HG03469 (cell line): ENCODE results near the gene COG5.

Experiments
- ATAC-seq: cut with Tn5 transposase; IDR thresholded peaks from one replicate; pipeline ENCODE4 v1.9.1; 2021; ENCODE audit warnings: mild to moderate bottlenecking, moderate library complexity, moderate number of reproducible peaks; ENCODE audit not compliant: unreplicated experiment

The COG5 gene

GRCh38 chr7:107506674-107507339 is 56.9 kb downstream of the COG5 start:
- no peak for ATAC-seq

- no peak for ATAC-seq
These were observed 57.6 kb downstream of the COG5 start for GRCh38 chr7:107505997-107506673.

DNA sequence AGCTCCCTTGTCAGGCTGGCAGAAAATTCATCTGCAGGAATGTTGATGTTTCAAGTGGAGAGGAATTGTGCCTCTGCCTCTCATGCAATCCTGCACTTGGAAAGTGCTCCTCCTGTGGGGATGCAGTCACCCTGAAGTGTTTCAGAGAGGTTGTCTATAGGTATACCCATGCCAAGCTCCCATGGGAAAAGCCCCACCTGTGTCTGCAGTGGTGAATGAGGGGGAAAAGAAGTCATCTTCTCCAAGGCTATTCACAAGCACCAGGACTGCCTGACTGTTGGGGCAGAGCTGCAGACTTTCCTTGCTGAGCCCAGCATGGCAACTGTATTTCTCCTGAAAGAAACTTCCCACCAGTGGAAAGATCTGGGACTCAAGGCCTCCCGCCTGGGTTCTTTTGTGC is 58.4 kb downstream of the COG5 start:
- ATAC-seq, result no peak

- no peak for ATAC-seq
These were observed 60.0 kb downstream of the COG5 start for GRCh38 chr7:107503687-107504086.

DNA sequence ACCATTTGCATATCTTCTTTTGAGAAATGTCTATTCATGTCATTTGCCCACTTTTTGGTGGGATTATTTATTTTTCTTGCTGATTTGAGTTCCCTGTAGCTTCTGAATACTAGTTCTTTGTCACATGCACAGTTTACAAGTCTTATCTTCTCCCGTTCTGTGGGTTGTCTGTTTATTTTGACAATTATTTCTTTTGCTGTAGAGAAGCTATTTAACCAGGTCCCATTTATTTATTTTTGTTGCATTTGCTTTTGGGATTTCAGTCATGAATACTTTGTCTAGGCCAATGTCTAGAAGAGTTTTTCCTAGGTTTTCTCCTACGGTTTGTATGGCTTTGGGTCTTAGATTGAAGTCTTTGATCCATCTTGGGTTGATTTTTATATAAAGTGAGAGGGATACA is 60.9 kb downstream of the COG5 start:
- ATAC-seq, result no peak

DNA sequence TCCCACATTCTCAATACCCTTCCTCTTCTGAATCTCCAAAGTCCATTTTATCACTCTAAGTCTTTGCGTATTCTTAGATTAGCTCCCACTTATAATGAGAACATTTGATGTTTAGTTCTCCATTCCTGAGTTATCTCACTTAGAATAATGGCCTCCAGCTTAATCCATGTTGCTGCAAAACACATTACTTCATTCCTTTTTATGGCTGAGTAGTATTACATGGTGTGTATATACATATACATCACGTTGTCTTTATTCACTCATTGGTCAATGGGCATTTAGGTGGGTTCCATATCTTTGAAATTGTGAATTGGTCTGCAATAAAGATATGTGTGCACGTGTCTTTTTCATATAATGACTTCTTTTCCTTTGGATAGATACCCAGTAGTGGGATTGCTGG is 61.6 kb downstream of the COG5 start:
- no peak for ATAC-seq

DNA sequence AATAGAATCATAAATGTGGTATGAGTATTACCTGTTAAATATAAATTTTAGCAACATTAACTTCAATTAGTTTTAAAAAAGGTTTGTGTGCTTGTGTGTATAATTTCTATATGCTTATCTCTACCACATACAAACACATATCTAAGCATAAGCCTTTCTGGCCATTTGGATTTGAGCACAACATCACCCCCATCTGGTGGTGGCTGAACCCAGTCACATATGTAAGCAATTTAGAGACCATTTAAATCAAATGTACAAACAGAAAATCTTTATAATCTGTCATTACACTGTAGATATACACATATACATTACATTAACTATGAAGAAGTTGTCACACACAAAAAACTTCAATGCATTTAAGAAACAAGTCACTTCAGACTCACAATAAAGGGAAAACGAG is 62.1 kb downstream of the COG5 start:
- no peak for ATAC-seq

DNA sequence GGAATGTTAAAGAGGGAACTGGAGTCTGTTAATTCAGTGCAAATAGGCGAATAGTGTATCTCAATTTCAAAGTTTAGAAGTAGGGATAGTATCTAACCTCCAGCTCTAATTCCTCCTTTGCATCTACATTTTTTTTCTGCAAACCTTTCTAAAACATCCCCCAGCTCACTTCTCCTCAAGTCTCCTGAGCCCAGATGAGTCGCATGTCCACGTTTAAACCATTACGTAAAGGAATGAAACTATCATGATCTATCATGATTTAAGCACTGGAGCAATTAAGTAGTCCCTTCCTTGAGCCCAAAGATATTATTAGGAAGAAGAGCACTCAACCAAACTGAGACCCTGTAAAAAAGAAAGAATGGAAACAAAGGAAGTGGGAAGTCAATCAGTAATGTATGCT is 64.0 kb downstream of the COG5 start:
- ATAC-seq, result no peak

DNA sequence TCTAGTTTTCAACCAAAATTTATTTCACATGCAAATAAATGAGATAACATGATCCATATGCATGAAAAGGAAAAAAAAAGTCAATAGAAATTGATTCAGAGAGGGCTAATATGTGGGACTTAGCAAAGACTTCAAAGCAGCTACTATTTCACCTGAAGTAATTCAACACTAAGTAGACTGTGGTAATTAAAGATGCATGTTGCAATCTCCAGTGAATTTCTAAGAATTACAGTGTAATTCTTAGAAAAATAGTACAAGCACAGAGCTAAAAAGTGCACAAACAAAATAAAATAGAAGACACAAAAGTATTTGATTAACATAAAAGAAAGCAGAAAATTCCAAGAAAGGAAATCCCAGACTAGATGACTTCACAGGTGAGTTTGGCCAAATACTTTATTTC is 68.2 kb downstream of the COG5 start:
- ATAC-seq, result no peak

- ATAC-seq, result no peak
These were observed 68.8 kb downstream of the COG5 start for GRCh38 chr7:107494884-107495283.

DNA sequence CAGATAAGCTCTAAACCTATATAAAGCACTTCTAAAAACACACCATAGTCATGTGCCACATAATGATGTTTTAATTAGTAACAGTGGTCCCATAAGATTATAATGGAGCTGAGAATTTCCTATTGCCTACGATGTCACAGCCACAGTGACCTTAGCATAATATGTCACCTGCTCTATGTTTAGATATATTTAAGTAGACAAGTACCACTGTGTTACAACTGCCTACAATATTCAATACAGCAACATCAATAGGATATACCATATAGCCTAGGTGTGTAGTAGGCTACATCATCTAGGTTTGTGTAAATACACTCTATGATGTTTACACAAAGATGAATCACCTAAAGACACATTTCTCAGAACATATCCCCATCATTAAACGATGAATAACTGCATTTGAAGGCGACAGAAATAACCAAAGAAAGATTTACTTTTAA is 69.4 kb downstream of the COG5 start:
- no peak for ATAC-seq

DNA sequence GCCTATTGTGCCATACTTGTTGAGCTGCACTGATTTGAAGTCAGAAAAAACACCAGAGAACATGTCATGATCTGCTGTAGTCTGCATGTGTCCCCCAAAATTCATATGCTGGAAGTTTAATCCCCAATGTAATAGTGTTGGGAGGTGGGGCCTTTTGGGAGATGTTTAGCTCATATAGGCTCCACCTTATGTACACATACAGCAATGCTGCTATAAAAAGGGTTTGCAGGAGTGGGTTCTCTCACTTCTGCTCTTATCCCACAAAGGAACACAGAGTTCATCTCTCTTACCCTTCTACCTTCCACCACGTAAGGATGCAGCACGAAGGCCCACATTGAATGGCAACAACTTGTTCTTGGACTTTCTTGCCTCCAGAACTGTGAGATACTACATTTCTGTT is 70.8 kb downstream of the COG5 start:
- ATAC-seq, result no peak

GRCh38 chr7:107486041-107486440 is 77.7 kb downstream of the COG5 start:
- no peak for ATAC-seq

- ATAC-seq, result no peak
These were observed 81.1 kb downstream of the COG5 start for GRCh38 chr7:107482571-107482970.

- ATAC-seq, result no peak
These were observed 82.8 kb downstream of the COG5 start for GRCh38 chr7:107480932-107481331.

GRCh38 chr7:107479303-107479702 is 84.4 kb downstream of the COG5 start:
- ATAC-seq, result no peak

DNA sequence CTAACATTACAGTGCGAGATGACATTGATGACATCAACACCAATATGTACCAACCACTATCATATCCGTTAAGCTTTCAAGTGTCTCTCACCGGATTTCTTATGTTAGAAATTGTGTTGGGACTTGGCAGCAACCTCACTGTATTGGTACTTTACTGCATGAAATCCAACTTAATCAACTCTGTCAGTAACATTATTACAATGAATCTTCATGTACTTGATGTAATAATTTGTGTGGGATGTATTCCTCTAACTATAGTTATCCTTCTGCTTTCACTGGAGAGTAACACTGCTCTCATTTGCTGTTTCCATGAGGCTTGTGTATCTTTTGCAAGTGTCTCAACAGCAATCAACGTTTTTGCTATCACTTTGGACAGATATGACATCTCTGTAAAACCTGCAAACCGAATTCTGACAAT is 89.6 kb downstream of the COG5 start:
- no peak for ATAC-seq

GRCh38 chr7:107472116-107472515 is 91.6 kb downstream of the COG5 start:
- no peak for ATAC-seq

GRCh38 chr7:107471292-107472070 is 92.2 kb downstream of the COG5 start:
- no peak for ATAC-seq

DNA sequence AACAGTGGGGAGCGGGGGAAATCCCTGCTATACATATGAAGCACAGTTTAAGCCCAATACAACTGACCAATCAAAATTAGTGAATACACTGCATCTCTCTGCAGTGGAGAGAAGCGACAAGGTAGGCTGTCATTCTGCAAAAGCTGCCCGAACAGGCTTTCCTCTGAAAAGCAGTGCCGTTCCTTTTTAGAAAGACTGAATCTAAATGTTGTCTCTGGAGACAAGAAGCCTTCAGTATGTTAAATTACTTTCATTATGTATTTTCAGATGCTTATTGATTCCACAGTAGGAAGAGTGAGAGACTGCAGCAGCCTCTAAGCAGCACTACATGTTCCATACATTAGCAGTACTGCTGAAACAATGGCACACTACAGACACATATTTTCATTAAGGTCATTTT is 93.8 kb downstream of the COG5 start, which contains the start of gene GPR22:
Gene GPR22, plus strand, starts transcription at position 129 of the 400 bp plus-strand sequence. CDS start 4,004 bp downstream, outside the sequence.
- no peak for ATAC-seq

GRCh38 chr7:107468824-107469223 is 94.9 kb downstream of the COG5 start:
- ATAC-seq, result no peak

DNA sequence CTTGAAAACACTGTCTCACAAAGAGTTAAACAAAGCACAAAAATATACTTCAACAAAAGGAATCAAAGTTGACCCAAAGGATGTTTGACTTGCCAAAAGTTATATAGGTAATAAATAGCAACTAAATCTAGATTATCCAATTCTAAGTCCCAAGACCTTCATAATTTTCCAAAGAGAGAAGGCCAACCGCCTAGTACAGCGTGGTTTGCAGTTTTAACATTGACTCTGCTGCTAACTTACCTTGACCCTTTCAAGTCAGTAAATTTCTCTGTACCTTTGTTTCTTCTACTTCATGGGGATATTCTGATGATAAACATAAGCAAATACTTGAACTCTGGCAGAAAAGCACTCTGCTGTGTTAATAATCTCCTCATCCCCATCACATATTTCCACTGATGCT is 95.7 kb downstream of the COG5 start:
- no peak for ATAC-seq
